ENCODE measurements around the gene UNC119.

DNA sequence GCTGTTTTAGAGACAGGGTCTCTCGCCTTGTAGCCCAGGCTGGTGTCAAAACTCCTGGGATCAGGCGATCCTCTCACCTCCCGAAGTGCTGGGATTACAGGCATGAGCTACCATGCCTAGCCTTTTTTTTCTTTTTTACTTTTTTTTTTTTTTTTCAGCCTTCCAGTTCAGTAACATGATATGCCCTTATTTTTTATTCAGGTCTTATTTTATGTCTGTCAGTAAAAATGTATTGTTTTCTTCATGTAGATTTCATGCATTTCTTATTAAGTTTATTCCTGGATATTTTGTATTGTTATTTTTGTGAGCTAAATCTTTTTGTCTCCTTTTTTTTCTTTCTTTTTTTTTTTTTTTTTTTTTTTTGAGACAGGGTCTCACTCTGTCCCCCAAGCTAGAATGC is 49.0 kb downstream of the UNC119 start:
- TF ChIP-seq EP300 (IDR thresholded peaks at IDR 0.05) = no peak
- TF ChIP-seq, protein P1, sequence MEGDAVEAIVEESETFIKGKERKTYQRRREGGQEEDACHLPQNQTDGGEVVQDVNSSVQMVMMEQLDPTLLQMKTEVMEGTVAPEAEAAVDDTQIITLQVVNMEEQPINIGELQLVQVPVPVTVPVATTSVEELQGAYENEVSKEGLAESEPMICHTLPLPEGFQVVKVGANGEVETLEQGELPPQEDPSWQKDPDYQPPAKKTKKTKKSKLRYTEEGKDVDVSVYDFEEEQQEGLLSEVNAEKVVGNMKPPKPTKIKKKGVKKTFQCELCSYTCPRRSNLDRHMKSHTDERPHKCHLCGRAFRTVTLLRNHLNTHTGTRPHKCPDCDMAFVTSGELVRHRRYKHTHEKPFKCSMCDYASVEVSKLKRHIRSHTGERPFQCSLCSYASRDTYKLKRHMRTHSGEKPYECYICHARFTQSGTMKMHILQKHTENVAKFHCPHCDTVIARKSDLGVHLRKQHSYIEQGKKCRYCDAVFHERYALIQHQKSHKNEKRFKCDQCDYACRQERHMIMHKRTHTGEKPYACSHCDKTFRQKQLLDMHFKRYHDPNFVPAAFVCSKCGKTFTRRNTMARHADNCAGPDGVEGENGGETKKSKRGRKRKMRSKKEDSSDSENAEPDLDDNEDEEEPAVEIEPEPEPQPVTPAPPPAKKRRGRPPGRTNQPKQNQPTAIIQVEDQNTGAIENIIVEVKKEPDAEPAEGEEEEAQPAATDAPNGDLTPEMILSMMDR (IDR thresholded peaks at IDR 0.05) = no peak
- TF ChIP-seq POLR2A (IDR thresholded peaks at IDR 0.05) = no peak
- TF ChIP-seq POLR2AphosphoS5 (IDR thresholded peaks at IDR 0.05) = no peak
